ENCODE data around the gene TOX4. TPM values are rescaled to one million over a fixed set of nuclear protein-coding genes. Genes with fewer than 3 reads are reported as not detected.

TOX4 gene
- total RNA-seq, 2 experiments from 2014 or later: 65.2 to 65.8 TPM

GRCh38 chr14:21476523-21476924, 471 bp upstream of the TOX4 start:
- intact Hi-C loops (cut with micrococcal nuclease): loop anchor here (1.0 kb wide), 1 partner anchor 20 kb away; the partner anchor contains the start of gene CHD8
- ATAC-seq (peak; percentile 52), DNase-seq (no peak)
- Mint-ChIP-seq H3K36me3 (ENCODE audit: low read depth) (peaks cover 7% of the 10 kb centered on the region), H3K27ac (peak overlapping the region; percentile 99), H3K4me1 (ENCODE audit: low read depth) (peaks cover 21% of the 10 kb centered on the region), H3K27me3 (no peaks in the 10 kb centered on the region), H3K4me3 (peak overlapping the region; percentile 98), H3K9me3 (no peaks in the 10 kb centered on the region)
- ChIA-PET CTCF (interaction anchor here (0.6 to 4.2 kb wide), 14 partner anchors 11 to 202 kb away, joined by 3 to 45 read pairs (median 7); partner anchors contain the start of genes CHD8, METTL3 and SALL2), POLR2A (interaction anchor here (0.6 to 2.7 kb wide), 12 partner anchors 10 to 94 kb away, joined by 3 to 17 read pairs (median 4); partner anchors contain the start of gene METTL3)
- no peak for TF ChIP-seq CTCF (IDR thresholded peaks at IDR 0.05)

- ATAC-seq (no peak), DNase-seq (no peak)
- no peaks in the 10 kb centered on the region for H3K4me1 Mint-ChIP-seq (ENCODE audit: low read depth)
- H3K4me3 Mint-ChIP-seq: no peak overlapping the region
- no peak for TF ChIP-seq CTCF (IDR thresholded peaks at IDR 0.05)
- CTCF ChIA-PET: interaction anchor here (3.0 to 6.3 kb wide), 2 partner anchors 9 to 12 kb away, joined by 27 to 45 read pairs; partner anchors contain the start of genes RAB2B and TOX4
- H3K9me3 Mint-ChIP-seq: no peaks in the 10 kb centered on the region
- POLR2A ChIA-PET: interaction anchor here (1.3 kb wide), 1 partner anchor 9 kb away, joined by 4 read pairs; the partner anchor contains the start of genes RAB2B and TOX4
- no peaks in the 10 kb centered on the region for H3K27me3 Mint-ChIP-seq
- intact Hi-C loops (cut with micrococcal nuclease): no loop called here
- H3K36me3 Mint-ChIP-seq (ENCODE audit: low read depth): peaks cover 15% of the 10 kb centered on the region
- H3K27ac Mint-ChIP-seq: peak overlapping the region; percentile 42
Observed at GRCh38 chr14:21486640-21487087, 9.7 kb downstream of the TOX4 start.

- TF ChIP-seq CTCF (IDR thresholded peaks at IDR 0.05): no peak
- Mint-ChIP-seq H3K36me3 (ENCODE audit: low read depth) (peaks cover 47% of the 10 kb centered on the region), H3K4me1 (ENCODE audit: low read depth) (peaks cover 15% of the 10 kb centered on the region), H3K27ac (peak overlapping the region; percentile 64), H3K9me3 (no peaks in the 10 kb centered on the region), H3K4me3 (no peak overlapping the region), H3K27me3 (no peaks in the 10 kb centered on the region)
- ChIA-PET POLR2A (interaction anchor here (0.7 to 1.0 kb wide), 2 partner anchors 15 to 31 kb away, joined by 3 read pairs; no protein-coding TSS in a partner anchor), CTCF (interaction anchor here (1.2 to 1.8 kb wide), 4 partner anchors 18 to 61 kb away, joined by 3 to 8 read pairs (median 6); partner anchors contain the start of genes CHD8, RAB2B and TOX4)
- DNase-seq: no peak
- intact Hi-C loops (cut with micrococcal nuclease): no loop called here
- no peak for ATAC-seq
Observed at GRCh38 chr14:21494902-21495762, 18.1 kb downstream of the TOX4 start.

GRCh38 chr14:21496453-21496852, 19.5 kb downstream of the TOX4 start:
- ChIA-PET CTCF (interaction anchor here (1.2 to 3.1 kb wide), 5 partner anchors 8 to 61 kb away, joined by 3 to 23 read pairs (median 7); partner anchors contain the start of genes CHD8, RAB2B and TOX4), POLR2A (no interaction called here)
- H3K27me3 Mint-ChIP-seq: no peaks in the 10 kb centered on the region

More at GRCh38 chr14:21496453-21496852, 19.5 kb downstream of the TOX4 start:
- Mint-ChIP-seq H3K4me1 (ENCODE audit: low read depth) (peaks cover 19% of the 10 kb centered on the region), H3K4me3 (no peak overlapping the region), H3K27ac (no peak overlapping the region), H3K36me3 (ENCODE audit: low read depth) (peaks cover 52% of the 10 kb centered on the region), H3K9me3 (no peaks in the 10 kb centered on the region)
- intact Hi-C loops (cut with micrococcal nuclease): no loop called here
- ATAC-seq: no peak
- no peak for DNase-seq
- TF ChIP-seq CTCF (IDR thresholded peaks at IDR 0.05): no peak

Measured in activated CD8-positive, alpha-beta T cell treated with anti-CD3 and anti-CD28 coated beads for 36 hours (primary cell).